ENCODE data around the gene MYO10. TPM values are rescaled to one million over a fixed set of nuclear protein-coding genes. Genes with fewer than 3 reads are reported as not detected.

MYO10 gene
- total and polyA plus RNA-seq, 2 of the 8 experiments (the other 6 are each of a cell fraction or from before 2014, with no cell fraction given) = 21.5 to 107 TPM

GRCh38 chr5:16654647-16655334, 281.3 kb downstream of the MYO10 start:
- no peaks in the 10 kb centered on the region for H3K79me1 ChIP-seq (ENCODE audit: low read depth, low read length)
- H3K27me3 ChIP-seq (replicated peaks in 1 of 4; ENCODE audit: control insufficient read depth in 3 of 4, extremely low read depth in 1 of 4, insufficient read depth in 3 of 4, low read length in 3 of 4) = no peaks in the 10 kb centered on the region
- H3K9ac ChIP-seq (replicated peaks in 1 of 4; ENCODE audit: extremely low read depth in 1 of 4, low read depth in 3 of 4, low read length in 3 of 4) = no peak overlapping the region
- no peak overlapping the region for H3K14ac ChIP-seq (ENCODE audit: insufficient read length)
- no peak for DNase-seq (ENCODE audit: low read depth in 1 of 2, low spot score in 2 of 2)
- no peaks in the 10 kb centered on the region for H3K4me1 ChIP-seq (replicated peaks in 1 of 4; ENCODE audit: control insufficient read depth in 3 of 4, insufficient read depth in 4 of 4, low read length in 3 of 4)
- no peak overlapping the region for H2BK5ac ChIP-seq (ENCODE audit: low read depth, low read length)
- no peaks in the 10 kb centered on the region for H3K36me3 ChIP-seq (ENCODE audit: control insufficient read depth in 2 of 4, insufficient read depth in 4 of 4, low read length in 3 of 4)
- no peak overlapping the region for H2AK5ac ChIP-seq (ENCODE audit: low read depth, low read length)
- no peak overlapping the region for H3K18ac ChIP-seq (ENCODE audit: extremely low read depth, low read length)
- no peak overlapping the region for H4K5ac ChIP-seq (ENCODE audit: insufficient read length, low read depth, low read length)
- 49% methylated on average over 6 of the region's 6 CpGs; no CpG with 5 or more reads in 1 of the 2 experiments for WGBS, 2 experiments (ENCODE audit: extremely low coverage in 1 of 2, insufficient coverage in 1 of 2, insufficient read length in 1 of 2, insufficient replicate concordance in 2 of 2, low coverage in 1 of 2, low lambda C conversion rate in 2 of 2, missing lambda C conversion rate in 1 of 2)
- no peaks in the 10 kb centered on the region for H3K79me2 ChIP-seq (ENCODE audit: control insufficient read depth in 1 of 2, insufficient read depth in 2 of 2, low read length in 2 of 2)
- H3K4me3 ChIP-seq (ENCODE audit: extremely low read depth in 1 of 4, insufficient read depth in 2 of 4, low read depth in 3 of 4, low read length in 4 of 4) = no peak overlapping the region
- no peaks in the 10 kb centered on the region for H4K20me1 ChIP-seq (replicated peaks in 1 of 2; ENCODE audit: control insufficient read depth in 1 of 2, insufficient read depth in 2 of 2, low read length in 2 of 2)
- no peaks in the 10 kb centered on the region for H3K23me2 ChIP-seq (ENCODE audit: low read depth, low read length)
- peaks cover under 1% of the 10 kb centered on the region in 2 experiments for H3K9me3 ChIP-seq (ENCODE audit: insufficient read depth in 2 of 2, low read depth in 1 of 2, low read length in 1 of 2)
- no peak overlapping the region for H2AFZ ChIP-seq (ENCODE audit: low read length)
- H3K27ac ChIP-seq (ENCODE audit: low read depth, low read length) = no peak overlapping the region
- H2BK120ac ChIP-seq (replicated peaks; ENCODE audit: low read depth, low read length) = no peak overlapping the region
- FAIRE-seq = no peak
- H2BK12ac ChIP-seq (ENCODE audit: low read depth, low read length) = no peak overlapping the region
- CTCF ChIA-PET (ENCODE audit: partially characterized antibody) = no interaction called here
- no peak overlapping the region for H2BK20ac ChIP-seq (ENCODE audit: low read length)
- POLR2A ChIA-PET (ENCODE audit: partially characterized antibody) = no interaction called here
- H3K4ac ChIP-seq (replicated peaks; ENCODE audit: insufficient read length, low read depth, low read length) = no peak overlapping the region
- no peak overlapping the region for H2BK15ac ChIP-seq (ENCODE audit: low read length)
- H3K4me2 ChIP-seq (ENCODE audit: insufficient read depth in 1 of 2, low read depth in 2 of 2, low read length in 2 of 2) = no peak overlapping the region
- H3K56ac ChIP-seq (replicated peaks; ENCODE audit: insufficient read length, low read depth, low read length) = no peak overlapping the region
- H4K91ac ChIP-seq (replicated peaks; ENCODE audit: insufficient read length, low read length) = no peak overlapping the region
- H4K8ac ChIP-seq (ENCODE audit: extremely low read depth, insufficient read depth, low read length) = no peak overlapping the region
- H3K23ac ChIP-seq (ENCODE audit: insufficient read length) = no peak overlapping the region
- TF ChIP-seq RXRA (IDR thresholded peaks at IDR 0.05; ENCODE audit: insufficient read depth, low read depth, low read length) (no peak), SP4 (IDR thresholded peaks at IDR 0.05; ENCODE audit: low read length) (no peak), CREB1 (IDR thresholded peaks at IDR 0.05) (no peak), GABPA (IDR thresholded peaks at IDR 0.05; ENCODE audit: borderline replicate concordance, insufficient read depth, low read length) (no peak), POLR2A (IDR thresholded peaks at IDR 0.05; ENCODE audit: control extremely low read depth in 1 of 2, low read depth in 2 of 2, low read length in 2 of 2) (no peak), RNF2 (IDR thresholded peaks at IDR 0.05; ENCODE audit: borderline replicate concordance, low read depth, low read length, missing control alignments, poor library complexity, severe bottlenecking) (no peak), BACH1 (IDR thresholded peaks at IDR 0.05; ENCODE audit: low read length) (no peak), CTBP2 (IDR thresholded peaks at IDR 0.05; ENCODE audit: borderline replicate concordance, insufficient read depth, insufficient read length, low read length) (no peak), TBP (IDR thresholded peaks at IDR 0.05; ENCODE audit: low read depth, low read length) (no peak), FOSL1 (IDR thresholded peaks at IDR 0.05; ENCODE audit: insufficient read depth, low read depth, low read length) (no peak), EGR1 (IDR thresholded peaks at IDR 0.05; ENCODE audit: borderline replicate concordance, low read depth, low read length) (no peak)
